ENCODE results near the gene RETN.

The RETN gene

DNA sequence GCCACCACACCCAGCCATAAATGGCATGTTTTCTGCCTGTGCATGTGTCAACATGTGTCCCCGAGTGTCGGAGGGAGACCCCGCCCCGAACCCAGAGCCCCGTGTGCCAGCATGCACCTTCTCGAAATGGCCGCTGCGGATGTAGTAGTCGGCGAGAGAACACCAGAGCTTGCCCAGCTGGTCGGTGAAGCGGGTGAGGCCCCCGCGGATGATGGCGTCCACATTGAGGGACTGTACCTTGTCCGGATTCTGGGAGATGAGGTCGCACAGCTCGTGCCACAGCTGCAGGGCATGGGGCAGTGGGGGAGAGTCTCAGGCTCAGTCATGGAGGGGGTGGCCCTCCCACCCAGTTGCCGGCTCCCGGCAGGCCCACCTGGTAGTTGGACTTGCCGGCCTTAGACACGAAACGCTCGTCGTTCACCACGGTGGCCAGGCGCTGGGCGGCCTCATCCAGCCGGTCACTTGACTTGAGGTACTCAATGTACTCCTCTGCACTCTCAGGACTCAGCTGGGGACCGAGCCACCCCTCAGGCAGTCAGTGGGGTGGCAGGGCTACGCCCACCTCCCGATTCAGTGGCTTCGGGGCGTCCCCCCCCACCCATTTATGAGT is 43.0 kb upstream of the RETN start:
- no peak for TF ChIP-seq EZH2phosphoT487 (IDR thresholded peaks at IDR 0.05; ENCODE audit: borderline replicate concordance, low read length)
- TF ChIP-seq, protein P1, sequence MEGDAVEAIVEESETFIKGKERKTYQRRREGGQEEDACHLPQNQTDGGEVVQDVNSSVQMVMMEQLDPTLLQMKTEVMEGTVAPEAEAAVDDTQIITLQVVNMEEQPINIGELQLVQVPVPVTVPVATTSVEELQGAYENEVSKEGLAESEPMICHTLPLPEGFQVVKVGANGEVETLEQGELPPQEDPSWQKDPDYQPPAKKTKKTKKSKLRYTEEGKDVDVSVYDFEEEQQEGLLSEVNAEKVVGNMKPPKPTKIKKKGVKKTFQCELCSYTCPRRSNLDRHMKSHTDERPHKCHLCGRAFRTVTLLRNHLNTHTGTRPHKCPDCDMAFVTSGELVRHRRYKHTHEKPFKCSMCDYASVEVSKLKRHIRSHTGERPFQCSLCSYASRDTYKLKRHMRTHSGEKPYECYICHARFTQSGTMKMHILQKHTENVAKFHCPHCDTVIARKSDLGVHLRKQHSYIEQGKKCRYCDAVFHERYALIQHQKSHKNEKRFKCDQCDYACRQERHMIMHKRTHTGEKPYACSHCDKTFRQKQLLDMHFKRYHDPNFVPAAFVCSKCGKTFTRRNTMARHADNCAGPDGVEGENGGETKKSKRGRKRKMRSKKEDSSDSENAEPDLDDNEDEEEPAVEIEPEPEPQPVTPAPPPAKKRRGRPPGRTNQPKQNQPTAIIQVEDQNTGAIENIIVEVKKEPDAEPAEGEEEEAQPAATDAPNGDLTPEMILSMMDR (IDR thresholded peaks at IDR 0.05; ENCODE audit: low read depth, low read length, poor library complexity, severe bottlenecking): no peak
- no peaks in the 10 kb centered on the region for H3K27me3 ChIP-seq (ENCODE audit: control insufficient read depth, low read length)
- no peaks in the 10 kb centered on the region for H3K9me3 ChIP-seq (ENCODE audit: control insufficient read depth, insufficient read depth, low read length)
- no peak overlapping the region for H3K4me3 ChIP-seq (ENCODE audit: low read length)
- H3K4me1 ChIP-seq (ENCODE audit: control insufficient read depth, low read length): peaks cover 18% of the 10 kb centered on the region
- no peaks in the 10 kb centered on the region for H4K20me1 ChIP-seq (ENCODE audit: control insufficient read depth, insufficient read depth, low read depth, low read length)
- no peaks in the 10 kb centered on the region for H3K9me2 ChIP-seq (replicated peaks; ENCODE audit: control insufficient read depth, low read length)
- H3K4me2 ChIP-seq (ENCODE audit: low read length): no peak overlapping the region
- no peak overlapping the region for H3K27ac ChIP-seq (ENCODE audit: low read depth, low read length)
- H3F3A ChIP-seq (ENCODE audit: control insufficient read depth, insufficient read depth): no peaks in the 10 kb centered on the region
- H3K36me3 ChIP-seq (ENCODE audit: control insufficient read depth, low read length): peaks cover 48% of the 10 kb centered on the region
- peaks cover 48% of the 10 kb centered on the region for H3K79me2 ChIP-seq (ENCODE audit: control insufficient read depth, low read length)

DNA sequence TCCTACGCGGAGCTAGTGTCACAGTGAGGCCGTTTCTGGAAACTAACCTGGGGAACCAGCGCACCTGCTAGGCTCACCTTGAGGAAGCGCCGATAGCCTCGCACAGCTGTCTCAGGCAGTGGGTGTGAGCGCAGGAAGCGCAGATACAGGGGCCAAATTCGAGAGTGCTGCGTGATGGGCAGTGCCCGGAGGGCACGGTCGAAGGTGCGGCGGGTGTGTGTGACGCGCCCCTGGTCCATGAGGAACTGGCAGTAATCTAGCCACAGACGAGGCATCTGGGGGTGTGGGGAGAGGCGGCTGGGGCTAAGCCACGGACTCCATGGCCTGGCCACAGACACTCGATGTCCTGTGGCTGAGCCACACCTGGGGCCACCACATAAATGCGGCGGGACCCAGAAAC is 41.7 kb upstream of the RETN start:
- no peak overlapping the region for H3K27ac ChIP-seq (ENCODE audit: low read depth, low read length)
- H3K36me3 ChIP-seq (ENCODE audit: control insufficient read depth, low read length): peaks cover 39% of the 10 kb centered on the region
- H3F3A ChIP-seq (ENCODE audit: control insufficient read depth, insufficient read depth): no peaks in the 10 kb centered on the region
- H3K9me2 ChIP-seq (replicated peaks; ENCODE audit: control insufficient read depth, low read length): no peaks in the 10 kb centered on the region
- no peak overlapping the region for H3K4me2 ChIP-seq (ENCODE audit: low read length)
- peaks cover 60% of the 10 kb centered on the region for H3K79me2 ChIP-seq (ENCODE audit: control insufficient read depth, low read length)
- peaks cover 21% of the 10 kb centered on the region for H3K4me1 ChIP-seq (ENCODE audit: control insufficient read depth, low read length)
- no peaks in the 10 kb centered on the region for H3K9me3 ChIP-seq (ENCODE audit: control insufficient read depth, insufficient read depth, low read length)
- no peak overlapping the region for H3K4me3 ChIP-seq (ENCODE audit: low read length)
- no peak for TF ChIP-seq EZH2phosphoT487 (IDR thresholded peaks at IDR 0.05; ENCODE audit: borderline replicate concordance, low read length)
- TF ChIP-seq, protein P1 (IDR thresholded peaks at IDR 0.05; ENCODE audit: low read depth, low read length, poor library complexity, severe bottlenecking): no peak
- no peaks in the 10 kb centered on the region for H4K20me1 ChIP-seq (ENCODE audit: control insufficient read depth, insufficient read depth, low read depth, low read length)
- H3K27me3 ChIP-seq (ENCODE audit: control insufficient read depth, low read length): no peaks in the 10 kb centered on the region

DNA sequence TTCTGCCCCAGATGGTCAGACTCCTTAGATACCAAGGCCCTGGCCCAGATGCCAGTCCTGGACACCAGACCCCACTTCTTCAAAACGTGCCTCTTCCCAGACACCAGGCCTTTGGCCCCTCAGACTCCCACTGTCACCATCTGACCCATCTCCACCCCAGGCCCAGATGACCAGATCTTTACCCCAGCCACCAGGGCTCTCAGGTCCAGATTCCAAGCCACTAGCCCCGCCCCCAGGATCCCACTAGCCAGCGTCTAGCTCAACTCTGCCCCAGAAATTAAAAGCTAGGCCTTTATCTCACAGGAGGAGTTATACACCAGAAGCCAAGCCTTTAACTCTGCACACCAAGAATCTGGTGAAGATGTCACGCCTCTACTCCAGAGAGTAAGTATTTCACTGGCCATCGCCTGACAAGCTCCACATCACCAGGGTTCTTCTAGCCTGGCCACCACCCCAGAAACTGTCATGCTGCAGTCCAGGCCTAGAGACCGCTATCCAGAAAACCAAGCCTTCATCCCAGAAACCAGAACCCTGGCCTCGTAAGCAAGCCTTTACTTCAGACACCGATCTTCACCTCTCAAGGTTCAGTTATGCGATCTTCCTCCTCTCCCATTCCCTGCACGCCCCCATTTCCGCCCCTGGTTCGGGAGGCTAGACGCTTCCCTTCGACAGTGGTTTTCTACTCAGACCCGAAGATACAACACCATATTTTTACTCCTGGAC is 40.1 kb upstream of the RETN start:
- Histone ChIP-seq H3K79me2 (ENCODE audit: control insufficient read depth, low read length) (peaks cover 60% of the 10 kb centered on the region), H3K9me2 (replicated peaks; ENCODE audit: control insufficient read depth, low read length) (no peaks in the 10 kb centered on the region), H3K27ac (ENCODE audit: low read depth, low read length) (no peak overlapping the region), H3K4me1 (ENCODE audit: control insufficient read depth, low read length) (peaks cover 21% of the 10 kb centered on the region), H4K20me1 (ENCODE audit: control insufficient read depth, insufficient read depth, low read depth, low read length) (no peaks in the 10 kb centered on the region), H3K9me3 (ENCODE audit: control insufficient read depth, insufficient read depth, low read length) (no peaks in the 10 kb centered on the region), H3K4me2 (ENCODE audit: low read length) (peak overlapping the region; percentile 90), H3K4me3 (ENCODE audit: low read length) (peak overlapping the region; percentile 91), H3F3A (ENCODE audit: control insufficient read depth, insufficient read depth) (no peaks in the 10 kb centered on the region), H3K27me3 (ENCODE audit: control insufficient read depth, low read length) (no peaks in the 10 kb centered on the region), H3K36me3 (ENCODE audit: control insufficient read depth, low read length) (peaks cover 28% of the 10 kb centered on the region)
- TF ChIP-seq EZH2phosphoT487 (IDR thresholded peaks at IDR 0.05; ENCODE audit: borderline replicate concordance, low read length): no peak
- TF ChIP-seq, protein P1 (IDR thresholded peaks at IDR 0.05; ENCODE audit: low read depth, low read length, poor library complexity, severe bottlenecking): no peak
